Smooth muscle cell (in vitro differentiated cells): ENCODE data around the gene SURF1. TPM values are rescaled to one million over a fixed set of nuclear protein-coding genes. Genes with fewer than 3 reads are reported as not detected.

Experiments used
- DNase-seq: peaks from one replicate; lab custom pipeline; 2025; ENCODE audit not compliant: unreplicated experiment; lab: John Stamatoyannopoulos, UW
- H2AFZ ChIP-seq: fragments of 200-600 bp; sonication (generic); 2 replicates; pipeline ENCODE4 v1.6.0; 2016; ENCODE audit warnings: antibody characterized with exemption, low read depth, mild to moderate bottlenecking
- H3F3A ChIP-seq: fragments of 200-600 bp; sonication (generic); 2 replicates; pipeline ENCODE4 v1.6.0; 2017; ENCODE audit warnings: antibody characterized with exemption, low read depth
- H3K27ac ChIP-seq: fragments of 200-600 bp; sonication (generic); 2 replicates; pipeline ENCODE4 v1.5.1; 2016; ENCODE audit warnings: low read depth, mild to moderate bottlenecking
- H3K27me3 ChIP-seq: fragments of 200-600 bp; sonication (generic); 2 replicates; pipeline ENCODE4 v1.6.1; 2016; ENCODE audit warnings: low read depth, mild to moderate bottlenecking
- H3K36me3 ChIP-seq: fragments of 200-600 bp; sonication (generic); 2 replicates; pipeline ENCODE4 v1.5.1; 2016; ENCODE audit warnings: low read depth
- H3K4me1 ChIP-seq: fragments of 200-600 bp; sonication (generic); 2 replicates; pipeline ENCODE4 v1.5.1; 2016; ENCODE audit warnings: low read depth
- H3K4me2 ChIP-seq: fragments of 200-600 bp; sonication (generic); 2 replicates; pipeline ENCODE4 v1.6.0; 2016; ENCODE audit warnings: mild to moderate bottlenecking
- H3K4me3 ChIP-seq: fragments of 200-600 bp; sonication (generic); 2 replicates; pipeline ENCODE4 v1.5.1; 2016; ENCODE audit warnings: mild to moderate bottlenecking
- H3K79me2 ChIP-seq: fragments of 200-600 bp; sonication (generic); 2 replicates; pipeline ENCODE4 v1.6.0; 2016; ENCODE audit warnings: low read depth, mild to moderate bottlenecking
- H3K9ac ChIP-seq: fragments of 200-600 bp; sonication (generic); 2 replicates; pipeline ENCODE4 v1.6.0; 2016; ENCODE audit warnings: low read depth
- H3K9me3 ChIP-seq: fragments of 200-600 bp; sonication (generic); replicated peaks from 2 replicates; pipeline ENCODE4 v1.5.1; 2016; ENCODE audit warnings: low read depth
- H4K20me1 ChIP-seq: fragments of 200-600 bp; sonication (generic); 2 replicates; pipeline ENCODE4 v1.6.0; 2016; ENCODE audit warnings: low read depth
- CTCF ChIP-seq: fragments of 200-600 bp; sonication (generic); IDR thresholded peaks from 2 replicates; pipeline ENCODE4 v1.5.1; 2017; ENCODE audit warnings: borderline replicate concordance, mild to moderate bottlenecking, antibody characterized with exemption; ENCODE audit not compliant: insufficient read depth, poor library complexity, severe bottlenecking
- WGBS: methylation state at CpG from one replicate; pipeline ENCODE4 v1.1.7; 2016; ENCODE audit warnings: low lambda C conversion rate; 5-methylcytosine and 5-hydroxymethylcytosine counted together
- polyA plus RNA-seq: library from polyadenylated mRNA; unstranded; fragments of >200 nt; fragmentation: Nextera tagmentation; extraction: Ambion mirVana; gene quantifications from 2 replicates; pipeline ENCODE4 v1.2.1, GENCODE V29; 2016
- total RNA-seq: library from RNA; depleted of rRNA; stranded (reverse); fragments of >200 nt; gene quantifications from 2 replicates; pipeline ENCODE4 v1.2.3, GENCODE V29; 2014

The SURF1 gene
- total and polyA plus RNA-seq, 2 experiments from 2014 or later = 33.5 to 60.7 TPM

- Histone ChIP-seq H3K9ac (no peak overlapping the region), H2AFZ (no peak overlapping the region), H3K4me3 (no peak overlapping the region), H3K36me3 (no peaks in the 10 kb centered on the region), H3K4me1 (no peaks in the 10 kb centered on the region), H3K4me2 (no peak overlapping the region), H3K9me3 (no peaks in the 10 kb centered on the region), H3K27ac (no peak overlapping the region), H3K79me2 (no peaks in the 10 kb centered on the region), H3K27me3 (no peaks in the 10 kb centered on the region), H4K20me1 (no peaks in the 10 kb centered on the region), H3F3A (no peaks in the 10 kb centered on the region)
- 67% methylated on average over 2 of the region's 2 CpGs for WGBS
- DNase-seq = no peak
- no peak for TF ChIP-seq CTCF
These were observed 40.3 kb downstream of the SURF1 start for GRCh38 chr9:133315997-133316396.

- DNase-seq = no peak
- Histone ChIP-seq H3K4me2 (no peak overlapping the region), H3K4me1 (no peaks in the 10 kb centered on the region), H3K27me3 (no peaks in the 10 kb centered on the region), H3K4me3 (no peak overlapping the region), H3F3A (no peaks in the 10 kb centered on the region), H2AFZ (no peak overlapping the region), H4K20me1 (no peaks in the 10 kb centered on the region), H3K36me3 (no peaks in the 10 kb centered on the region), H3K9ac (no peak overlapping the region), H3K79me2 (no peaks in the 10 kb centered on the region), H3K9me3 (no peaks in the 10 kb centered on the region), H3K27ac (no peak overlapping the region)
- TF ChIP-seq CTCF = no peak
- 87% methylated on average over 6 of the region's 6 CpGs for WGBS
These were observed 46.7 kb downstream of the SURF1 start for GRCh38 chr9:133309608-133310007.

- Histone ChIP-seq H3K27ac (no peak overlapping the region), H3K9ac (no peak overlapping the region), H3F3A (no peaks in the 10 kb centered on the region), H3K4me1 (no peaks in the 10 kb centered on the region), H3K9me3 (no peaks in the 10 kb centered on the region), H3K36me3 (no peaks in the 10 kb centered on the region), H4K20me1 (no peaks in the 10 kb centered on the region), H2AFZ (no peak overlapping the region), H3K4me3 (no peak overlapping the region), H3K79me2 (no peaks in the 10 kb centered on the region), H3K27me3 (no peaks in the 10 kb centered on the region), H3K4me2 (no peak overlapping the region)
- TF ChIP-seq CTCF = no peak
- no peak for DNase-seq
- 86% methylated on average over 16 of the region's 16 CpGs for WGBS
These were observed 49.0 kb downstream of the SURF1 start for GRCh38 chr9:133307301-133307700.
